ENCODE measurements around the gene CCR6. TPM values are rescaled to one million over a fixed set of nuclear protein-coding genes. Genes with fewer than 3 reads are reported as not detected.

The CCR6 gene
- total RNA-seq, 1 experiment from 2014 or later, result not detected

DNA sequence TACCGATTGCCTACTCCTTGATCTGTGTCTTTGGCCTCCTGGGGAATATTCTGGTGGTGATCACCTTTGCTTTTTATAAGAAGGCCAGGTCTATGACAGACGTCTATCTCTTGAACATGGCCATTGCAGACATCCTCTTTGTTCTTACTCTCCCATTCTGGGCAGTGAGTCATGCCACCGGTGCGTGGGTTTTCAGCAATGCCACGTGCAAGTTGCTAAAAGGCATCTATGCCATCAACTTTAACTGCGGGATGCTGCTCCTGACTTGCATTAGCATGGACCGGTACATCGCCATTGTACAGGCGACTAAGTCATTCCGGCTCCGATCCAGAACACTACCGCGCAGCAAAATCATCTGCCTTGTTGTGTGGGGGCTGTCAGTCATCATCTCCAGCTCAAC lies 13.5 kb downstream of the CCR6 start:
- ChIA-PET POLR2A (no interaction called here), CTCF (interaction anchor here (0.6 kb wide), 1 partner anchor 137 kb away, joined by 3 read pairs; the partner anchor contains the start of gene CEP43)
- peaks cover 5% of the 10 kb centered on the region; the same call in 1 of the 2 replicates for H3K27me3 ChIP-seq (ENCODE audit: control insufficient read depth, insufficient read depth, low read length)
- TF ChIP-seq POLR2AphosphoS5 (IDR thresholded peaks at IDR 0.05; ENCODE audit: low read depth, low read length) (no peak), TCF7L2 (IDR thresholded peaks at IDR 0.05; ENCODE audit: low read depth, low read length) (no peak), SIN3A (IDR thresholded peaks at IDR 0.05; ENCODE audit: borderline replicate concordance, insufficient read depth, low read depth, low read length) (no peak)
- TF ChIP-seq, protein P1, sequence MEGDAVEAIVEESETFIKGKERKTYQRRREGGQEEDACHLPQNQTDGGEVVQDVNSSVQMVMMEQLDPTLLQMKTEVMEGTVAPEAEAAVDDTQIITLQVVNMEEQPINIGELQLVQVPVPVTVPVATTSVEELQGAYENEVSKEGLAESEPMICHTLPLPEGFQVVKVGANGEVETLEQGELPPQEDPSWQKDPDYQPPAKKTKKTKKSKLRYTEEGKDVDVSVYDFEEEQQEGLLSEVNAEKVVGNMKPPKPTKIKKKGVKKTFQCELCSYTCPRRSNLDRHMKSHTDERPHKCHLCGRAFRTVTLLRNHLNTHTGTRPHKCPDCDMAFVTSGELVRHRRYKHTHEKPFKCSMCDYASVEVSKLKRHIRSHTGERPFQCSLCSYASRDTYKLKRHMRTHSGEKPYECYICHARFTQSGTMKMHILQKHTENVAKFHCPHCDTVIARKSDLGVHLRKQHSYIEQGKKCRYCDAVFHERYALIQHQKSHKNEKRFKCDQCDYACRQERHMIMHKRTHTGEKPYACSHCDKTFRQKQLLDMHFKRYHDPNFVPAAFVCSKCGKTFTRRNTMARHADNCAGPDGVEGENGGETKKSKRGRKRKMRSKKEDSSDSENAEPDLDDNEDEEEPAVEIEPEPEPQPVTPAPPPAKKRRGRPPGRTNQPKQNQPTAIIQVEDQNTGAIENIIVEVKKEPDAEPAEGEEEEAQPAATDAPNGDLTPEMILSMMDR (IDR thresholded peaks at IDR 0.05), result no peak
- TF ChIP-seq, protein P2, sequence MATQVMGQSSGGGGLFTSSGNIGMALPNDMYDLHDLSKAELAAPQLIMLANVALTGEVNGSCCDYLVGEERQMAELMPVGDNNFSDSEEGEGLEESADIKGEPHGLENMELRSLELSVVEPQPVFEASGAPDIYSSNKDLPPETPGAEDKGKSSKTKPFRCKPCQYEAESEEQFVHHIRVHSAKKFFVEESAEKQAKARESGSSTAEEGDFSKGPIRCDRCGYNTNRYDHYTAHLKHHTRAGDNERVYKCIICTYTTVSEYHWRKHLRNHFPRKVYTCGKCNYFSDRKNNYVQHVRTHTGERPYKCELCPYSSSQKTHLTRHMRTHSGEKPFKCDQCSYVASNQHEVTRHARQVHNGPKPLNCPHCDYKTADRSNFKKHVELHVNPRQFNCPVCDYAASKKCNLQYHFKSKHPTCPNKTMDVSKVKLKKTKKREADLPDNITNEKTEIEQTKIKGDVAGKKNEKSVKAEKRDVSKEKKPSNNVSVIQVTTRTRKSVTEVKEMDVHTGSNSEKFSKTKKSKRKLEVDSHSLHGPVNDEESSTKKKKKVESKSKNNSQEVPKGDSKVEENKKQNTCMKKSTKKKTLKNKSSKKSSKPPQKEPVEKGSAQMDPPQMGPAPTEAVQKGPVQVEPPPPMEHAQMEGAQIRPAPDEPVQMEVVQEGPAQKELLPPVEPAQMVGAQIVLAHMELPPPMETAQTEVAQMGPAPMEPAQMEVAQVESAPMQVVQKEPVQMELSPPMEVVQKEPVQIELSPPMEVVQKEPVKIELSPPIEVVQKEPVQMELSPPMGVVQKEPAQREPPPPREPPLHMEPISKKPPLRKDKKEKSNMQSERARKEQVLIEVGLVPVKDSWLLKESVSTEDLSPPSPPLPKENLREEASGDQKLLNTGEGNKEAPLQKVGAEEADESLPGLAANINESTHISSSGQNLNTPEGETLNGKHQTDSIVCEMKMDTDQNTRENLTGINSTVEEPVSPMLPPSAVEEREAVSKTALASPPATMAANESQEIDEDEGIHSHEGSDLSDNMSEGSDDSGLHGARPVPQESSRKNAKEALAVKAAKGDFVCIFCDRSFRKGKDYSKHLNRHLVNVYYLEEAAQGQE (IDR thresholded peaks at IDR 0.05; ENCODE audit: insufficient read depth in 1 of 2, low read depth in 2 of 2, low read length in 1 of 2), result no peak
- no peaks in the 10 kb centered on the region for H3K36me3 ChIP-seq (ENCODE audit: control insufficient read depth, insufficient read depth, low read length)
- in situ Hi-C loops (cut with HindIII; ENCODE audit: low pct_unique_long_range_greater_than_20kb, low sequenced_read_pairs), result no loop called here
- no peaks in the 10 kb centered on the region for H3K9me3 ChIP-seq (ENCODE audit: control insufficient read depth, insufficient read depth, low read depth, low read length)
- H3K4me3 ChIP-seq (ENCODE audit: low read depth in 2 of 2, low read length in 2 of 2), result no peak overlapping the region
- no peak for DNase-seq (ENCODE audit: low read depth, low spot score)
- no peak for ATAC-seq
- no peaks in the 10 kb centered on the region for H3K4me1 ChIP-seq (ENCODE audit: control insufficient read depth, insufficient read depth, low read length)
- intact Hi-C loops (cut with micrococcal nuclease; ENCODE audit: unreplicated experiment), result no loop called here
- no peak overlapping the region for H3K27ac ChIP-seq (ENCODE audit: low read length)
- BruUV-seq (replicated peaks), result no TSS peak

DNA sequence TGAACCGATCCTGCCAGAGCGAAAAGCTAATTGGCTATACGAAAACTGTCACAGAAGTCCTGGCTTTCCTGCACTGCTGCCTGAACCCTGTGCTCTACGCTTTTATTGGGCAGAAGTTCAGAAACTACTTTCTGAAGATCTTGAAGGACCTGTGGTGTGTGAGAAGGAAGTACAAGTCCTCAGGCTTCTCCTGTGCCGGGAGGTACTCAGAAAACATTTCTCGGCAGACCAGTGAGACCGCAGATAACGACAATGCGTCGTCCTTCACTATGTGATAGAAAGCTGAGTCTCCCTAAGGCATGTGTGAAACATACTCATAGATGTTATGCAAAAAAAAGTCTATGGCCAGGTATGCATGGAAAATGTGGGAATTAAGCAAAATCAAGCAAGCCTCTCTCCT lies 14.2 kb downstream of the CCR6 start:
- Histone ChIP-seq H3K9me3 (ENCODE audit: control insufficient read depth, insufficient read depth, low read depth, low read length) (no peaks in the 10 kb centered on the region), H3K4me3 (ENCODE audit: low read depth in 2 of 2, low read length in 2 of 2) (no peak overlapping the region), H3K27ac (ENCODE audit: low read length) (no peak overlapping the region), H3K27me3 (ENCODE audit: control insufficient read depth, insufficient read depth, low read length) (peaks cover 5% of the 10 kb centered on the region; the same call in 1 of the 2 replicates), H3K36me3 (ENCODE audit: control insufficient read depth, insufficient read depth, low read length) (no peaks in the 10 kb centered on the region), H3K4me1 (ENCODE audit: control insufficient read depth, insufficient read depth, low read length) (no peaks in the 10 kb centered on the region)
- no TSS peak for BruUV-seq (replicated peaks)
- DNase-seq (ENCODE audit: low read depth, low spot score), result no peak
- in situ Hi-C loops (cut with HindIII; ENCODE audit: low pct_unique_long_range_greater_than_20kb, low sequenced_read_pairs) (no loop called here), intact Hi-C loops (cut with micrococcal nuclease; ENCODE audit: unreplicated experiment) (no loop called here)
- ATAC-seq, result no peak
- TF ChIP-seq POLR2AphosphoS5 (IDR thresholded peaks at IDR 0.05; ENCODE audit: low read depth, low read length), result no peak
- TF ChIP-seq, protein P2 (IDR thresholded peaks at IDR 0.05; ENCODE audit: insufficient read depth in 1 of 2, low read depth in 2 of 2, low read length in 1 of 2), result no peak
- TF ChIP-seq SIN3A (IDR thresholded peaks at IDR 0.05; ENCODE audit: borderline replicate concordance, insufficient read depth, low read depth, low read length), result no peak
- TF ChIP-seq TCF7L2 (IDR thresholded peaks at IDR 0.05; ENCODE audit: low read depth, low read length), result no peak
- TF ChIP-seq, protein P1 (IDR thresholded peaks at IDR 0.05), result no peak
- ChIA-PET CTCF (no interaction called here), POLR2A (no interaction called here)
